ENCODE data around the gene TM4SF18. TPM values are rescaled to one million over a fixed set of nuclear protein-coding genes. Genes with fewer than 3 reads are reported as not detected.

TM4SF18 gene
- total RNA-seq, 2 experiments from 2014 or later, result not detected

GRCh38 chr3:149274220-149274619 is 59.2 kb downstream of the TM4SF18 start:
- Histone ChIP-seq H3K4me2 (ENCODE audit: low read length) (no peak overlapping the region), H3K4me3 (ENCODE audit: low read depth, low read length, poor library complexity, severe bottlenecking) (no peak overlapping the region), H3K27ac (ENCODE audit: low read depth, low read length, poor library complexity, severe bottlenecking) (no peak overlapping the region), H4K20me1 (ENCODE audit: insufficient read depth, low read length) (no peaks in the 10 kb centered on the region), H2AFZ (ENCODE audit: low read length) (no peak overlapping the region; the same call in 1 of the 2 replicates), H3K9me3 (ENCODE audit: low read length) (no peaks in the 10 kb centered on the region), H3K36me3 (ENCODE audit: insufficient read depth, low read length) (no peaks in the 10 kb centered on the region), H3K9me2 (ENCODE audit: insufficient read depth, low read length) (no peaks in the 10 kb centered on the region), H3K79me2 (ENCODE audit: insufficient read depth, low read depth, low read length) (no peaks in the 10 kb centered on the region), H3K4me1 (ENCODE audit: insufficient read depth, low read length, poor library complexity, severe bottlenecking) (peaks cover 17% of the 10 kb centered on the region)
- intact Hi-C loops (cut with micrococcal nuclease; ENCODE audit: unreplicated experiment), result no loop called here
- no peak for DNase-seq (ENCODE audit: low spot score)
- no peak for TF ChIP-seq EZH2phosphoT487 (IDR thresholded peaks at IDR 0.05; ENCODE audit: borderline replicate concordance, low read depth, low read length)
- TF ChIP-seq CTCF (conservative IDR thresholded peaks at IDR 0.05; ENCODE audit: low read length), result no peak
- no TSS peak for BruUV-seq (replicated peaks)
- ChIA-PET POLR2A (interaction anchor here (1.7 kb wide), 1 partner anchor 154 kb away, joined by 3 read pairs; no protein-coding TSS in a partner anchor), CTCF (ENCODE audit: unreplicated experiment) (interaction anchor here (1.6 kb wide), 1 partner anchor 320 kb away, joined by 4 read pairs; no protein-coding TSS in a partner anchor)

GRCh38 chr3:149273096-149273751 is 60.2 kb downstream of the TM4SF18 start:
- H3K9me3 ChIP-seq (ENCODE audit: low read length), result no peaks in the 10 kb centered on the region
- no peak overlapping the region for H3K4me2 ChIP-seq (ENCODE audit: low read length)
- peak overlapping the region; percentile 78; the same call in 1 of the 2 replicates for H2AFZ ChIP-seq (ENCODE audit: low read length)
- intact Hi-C loops (cut with micrococcal nuclease; ENCODE audit: unreplicated experiment), result loop anchor here (1.0 to 2.0 kb wide), 4 partner anchors 144 to 318 kb away; partner anchors contain the start of genes GYG1 and HPS3
- H3K9me2 ChIP-seq (ENCODE audit: insufficient read depth, low read length), result no peaks in the 10 kb centered on the region
- POLR2A ChIA-PET, result interaction anchor here (0.6 to 1.7 kb wide), 6 partner anchors 20 to 329 kb away, joined by 3 to 8 read pairs (median 3); partner anchors contain the start of gene HPS3
- H3K36me3 ChIP-seq (ENCODE audit: insufficient read depth, low read length), result no peaks in the 10 kb centered on the region
- H4K20me1 ChIP-seq (ENCODE audit: insufficient read depth, low read length), result no peaks in the 10 kb centered on the region
- peak; percentile 86 for DNase-seq (ENCODE audit: low spot score)
- H3K79me2 ChIP-seq (ENCODE audit: insufficient read depth, low read depth, low read length), result no peaks in the 10 kb centered on the region
- H3K4me1 ChIP-seq (ENCODE audit: insufficient read depth, low read length, poor library complexity, severe bottlenecking), result peaks cover 17% of the 10 kb centered on the region
- H3K27ac ChIP-seq (ENCODE audit: low read depth, low read length, poor library complexity, severe bottlenecking), result no peak overlapping the region
- no peak overlapping the region for H3K4me3 ChIP-seq (ENCODE audit: low read depth, low read length, poor library complexity, severe bottlenecking)
- no peak for TF ChIP-seq EZH2phosphoT487 (IDR thresholded peaks at IDR 0.05; ENCODE audit: borderline replicate concordance, low read depth, low read length)
- peak; percentile 100 for TF ChIP-seq CTCF (conservative IDR thresholded peaks at IDR 0.05; ENCODE audit: low read length)
- CTCF ChIA-PET (ENCODE audit: unreplicated experiment), result interaction anchor here (1.3 kb wide), 1 partner anchor 152 kb away, joined by 3 read pairs; no protein-coding TSS in a partner anchor
- no TSS peak for BruUV-seq (replicated peaks)

GRCh38 chr3:149271669-149272068 is 61.8 kb downstream of the TM4SF18 start:
- H3K9me2 ChIP-seq (ENCODE audit: insufficient read depth, low read length), result no peaks in the 10 kb centered on the region
- TF ChIP-seq CTCF (conservative IDR thresholded peaks at IDR 0.05; ENCODE audit: low read length), result no peak
- TF ChIP-seq EZH2phosphoT487 (IDR thresholded peaks at IDR 0.05; ENCODE audit: borderline replicate concordance, low read depth, low read length), result no peak
- peaks cover 15% of the 10 kb centered on the region for H3K4me1 ChIP-seq (ENCODE audit: insufficient read depth, low read length, poor library complexity, severe bottlenecking)
- no peaks in the 10 kb centered on the region for H3K9me3 ChIP-seq (ENCODE audit: low read length)
- H2AFZ ChIP-seq (ENCODE audit: low read length), result no peak overlapping the region
- CTCF ChIA-PET (ENCODE audit: unreplicated experiment), result interaction anchor here (1.1 kb wide), 1 partner anchor 142 kb away, joined by 3 read pairs; no protein-coding TSS in a partner anchor
- no peak overlapping the region for H3K4me2 ChIP-seq (ENCODE audit: low read length)
- BruUV-seq (replicated peaks), result no TSS peak
- no peak overlapping the region for H3K4me3 ChIP-seq (ENCODE audit: low read depth, low read length, poor library complexity, severe bottlenecking)
- H3K36me3 ChIP-seq (ENCODE audit: insufficient read depth, low read length), result no peaks in the 10 kb centered on the region
- DNase-seq (ENCODE audit: low spot score), result no peak
- POLR2A ChIA-PET, result interaction anchor here (1.3 to 1.4 kb wide), 2 partner anchors 143 to 151 kb away, joined by 3 to 5 read pairs; partner anchors contain the start of gene HPS3
- intact Hi-C loops (cut with micrococcal nuclease; ENCODE audit: unreplicated experiment), result loop anchor here (2.0 kb wide), 1 partner anchor 143 kb away; the partner anchor contains the start of gene HPS3
- no peaks in the 10 kb centered on the region for H3K79me2 ChIP-seq (ENCODE audit: insufficient read depth, low read depth, low read length)
- no peak overlapping the region for H3K27ac ChIP-seq (ENCODE audit: low read depth, low read length, poor library complexity, severe bottlenecking)
- no peaks in the 10 kb centered on the region for H4K20me1 ChIP-seq (ENCODE audit: insufficient read depth, low read length)
